GM12872 (cell line): ENCODE measurements around the gene FOXS1.

Experiments
- CTCF ChIP-seq: IDR thresholded peaks from 3 replicates; pipeline ENCODE4 v1.5.1; 2011; ENCODE audit warnings: low read depth, mild to moderate bottlenecking, low read length, moderate library complexity; ENCODE audit not compliant: insufficient read depth

FOXS1 gene

GRCh38 chr20:31803552-31804291 lies 41.7 kb downstream of the FOXS1 start:
- TF ChIP-seq CTCF: no peak

- no peak for TF ChIP-seq CTCF
Observed at GRCh38 chr20:31801508-31801907, 43.9 kb downstream of the FOXS1 start.

- no peak for TF ChIP-seq CTCF
Observed at GRCh38 chr20:31797364-31797763, 48.0 kb downstream of the FOXS1 start.
